Measurements from ENCODE around the gene PDRG1.

DNA sequence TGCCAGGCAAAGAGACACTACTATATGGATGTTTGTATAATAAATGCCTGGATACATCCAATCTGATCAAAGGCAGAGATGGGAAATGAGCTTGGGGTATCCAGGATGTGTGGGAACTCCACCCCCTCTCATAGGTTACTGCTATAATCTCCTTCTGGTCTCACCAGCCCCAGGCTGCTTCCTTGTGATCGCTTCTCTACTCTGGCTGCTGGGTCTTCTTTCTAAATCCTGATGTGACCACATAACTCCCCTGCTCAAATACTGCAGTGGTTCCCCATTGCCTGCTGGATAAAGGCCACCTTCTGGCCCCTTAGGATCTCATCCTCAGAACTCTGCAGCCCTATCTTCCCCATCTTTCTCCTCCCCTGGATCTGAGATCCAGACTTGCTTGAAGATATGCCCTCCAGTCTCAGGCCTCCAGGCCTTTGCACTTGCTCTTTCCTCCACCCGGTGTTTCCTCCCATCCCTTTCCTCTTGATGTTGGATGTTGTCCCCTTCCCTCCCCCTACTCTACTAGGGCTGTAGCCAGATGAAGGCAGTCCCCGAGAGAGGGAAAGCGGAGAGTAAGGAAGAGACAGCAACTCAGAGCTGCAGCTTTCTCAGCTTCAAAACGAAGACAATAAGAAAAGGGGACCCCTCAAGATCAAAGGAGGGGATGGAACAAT lies 15.3 kb upstream of the PDRG1 start:
- TF ChIP-seq CTCF (IDR thresholded peaks at IDR 0.05) = no peak
- no peak for TF ChIP-seq POLR2A (IDR thresholded peaks at IDR 0.05)

Measured in ovary (tissue), 3 donors.